Caco-2 (cell line): ENCODE data around the gene NAA80. TPM values are rescaled to one million over a fixed set of nuclear protein-coding genes. Genes with fewer than 3 reads are reported as not detected.

Source experiments
- BruUV-seq: library from RNA; stranded (reverse); fragments of 400-500 nt; replicated peaks from 2 replicates; lab custom pipeline; 2021; lab: Mats Ljungman, UMichigan
- CTCF ChIA-PET: fragments of 300-600 bp; sonication (Branson Sonifier 250); formaldehyde crosslinking; loops from one replicate; lab custom pipeline; 2022; ENCODE audit warnings: antibody characterized with exemption; lab: Charles Lee
- POLR2A ChIA-PET: fragments of 300-600 bp; sonication (Branson Sonifier 250); formaldehyde crosslinking; loops from one replicate; lab custom pipeline; 2022; ENCODE audit warnings: antibody characterized with exemption; lab: Charles Lee
- DNase-seq, 2 experiments: peaks; one replicate each; pipeline versions ENCODE4 v3.0.0 to v3.0.0-alpha.2; 2020 to 2022
- H3K27me3 ChIP-seq: replicated peaks from 2 replicates; pipeline ENCODE4 v1.6.0; 2011; ENCODE audit warnings: low read length; ENCODE audit not compliant: control insufficient read depth, insufficient read depth
- H3K36me3 ChIP-seq: 2 replicates; pipeline ENCODE4 v1.5.1; 2011; ENCODE audit warnings: low read length; ENCODE audit not compliant: control insufficient read depth, insufficient read depth
- H3K4me1 ChIP-seq: fragments of 250-450 bp; sonication (Bioruptor Pico); 2 replicates; pipeline ENCODE4 v1.5.1; 2020; ENCODE audit warnings: mild to moderate bottlenecking
- H3K4me3 ChIP-seq: 2 replicates; pipeline ENCODE4 v1.5.1; 2011; ENCODE audit warnings: low read depth, mild to moderate bottlenecking, control low read depth, low read length
- H3K9me3 ChIP-seq: fragments of 250-450 bp; sonication (Bioruptor Pico); 2 replicates; pipeline ENCODE4 v1.5.1; 2020; ENCODE audit warnings: mild to moderate bottlenecking, moderate library complexity
- H3K27ac Mint-ChIP-seq: one replicate; pipeline ENCODE4 v1.8.0; 2022; ENCODE audit warnings: mixed read lengths; ENCODE audit not compliant: unreplicated experiment
- H3K27me3 Mint-ChIP-seq: one replicate; pipeline ENCODE4 v1.8.0; 2022; ENCODE audit warnings: mixed read lengths; ENCODE audit not compliant: insufficient read depth, unreplicated experiment
- H3K36me3 Mint-ChIP-seq: one replicate; pipeline ENCODE4 v1.8.0; 2022; ENCODE audit warnings: mild to moderate bottlenecking, mixed read lengths; ENCODE audit not compliant: insufficient read depth, unreplicated experiment
- H3K4me1 Mint-ChIP-seq: one replicate; pipeline ENCODE4 v1.8.0; 2022; ENCODE audit warnings: low read depth, mixed read lengths; ENCODE audit not compliant: unreplicated experiment
- H3K4me3 Mint-ChIP-seq: one replicate; pipeline ENCODE4 v1.8.0; 2022; ENCODE audit warnings: mild to moderate bottlenecking, moderate library complexity, mixed read lengths; ENCODE audit not compliant: unreplicated experiment
- H3K9me3 Mint-ChIP-seq: one replicate; pipeline ENCODE4 v1.8.0; 2022; ENCODE audit warnings: mixed read lengths; ENCODE audit not compliant: unreplicated experiment
- CTCF ChIP-seq, 2 experiments: fragments of 200-600 bp in 1 of 2; IDR thresholded peaks; 1 replicate in 1 of 2; 2 replicates in 1 of 2; pipeline versions ENCODE4 v1.5.1 to v1.8.0; 2011 to 2022; ENCODE audit warnings: antibody characterized with exemption in 1 of 2, control low read depth in 1 of 2, inconsistent platforms in 1 of 2, low read depth in 1 of 2, low read length in 1 of 2, mild to moderate bottlenecking in 1 of 2, moderate library complexity in 1 of 2; ENCODE audit not compliant: insufficient read depth in 1 of 2, severe bottlenecking in 1 of 2, unreplicated experiment in 1 of 2
- intact Hi-C: fragments of 100-400 bp; cut with micrococcal nuclease; formaldehyde crosslinking; loops from one replicate; pipeline ENCODE4 v1.10.0; 2022; ENCODE audit not compliant: unreplicated experiment
- total RNA-seq: library from RNA; stranded (reverse); gene quantifications from 2 replicates; pipeline ENCODE4 v1.2.3, GENCODE V29; 2022

Gene NAA80
- total RNA-seq, 1 experiment from 2014 or later = 8.2 TPM

- H3K4me3 Mint-ChIP-seq = peak overlapping the region; percentile 94
- H3K36me3 ChIP-seq = 0 out of 2 replicates have a peak, but pooled peaks cover 3% of the 10 kb centered on the region
- H3K4me3 ChIP-seq = peak overlapping the region; percentile 63
- BruUV-seq = no TSS peak
- ChIA-PET POLR2A (interaction anchor here (0.6 to 2.7 kb wide), 23 partner anchors 8 to 1377 kb away, joined by 3 to 57 read pairs (median 4); partner anchors contain the start of genes C3orf18, CISH, CYB561D2 and GNAI2), CTCF (interaction anchor here (0.6 to 2.4 kb wide), 17 partner anchors 8 to 205 kb away, joined by 3 to 27 read pairs (median 4); partner anchors contain the start of genes CYB561D2, GNAI2, HYAL1 and HYAL3)
- peaks cover 16% of the 10 kb centered on the region for H3K4me1 ChIP-seq
- H3K9me3 Mint-ChIP-seq = no peaks in the 10 kb centered on the region
- intact Hi-C loops = loop anchor here (1.0 kb wide), 1 partner anchor 9 kb away; the partner anchor contains the start of gene TUSC2
- H3K27me3 ChIP-seq = no peaks in the 10 kb centered on the region
- peaks cover 11% of the 10 kb centered on the region for H3K4me1 Mint-ChIP-seq
- no peak for TF ChIP-seq CTCF (IDR thresholded peaks at IDR 0.05; ENCODE audit: insufficient read depth in 1 of 2, low read depth in 1 of 2, low read length in 1 of 2, severe bottlenecking in 1 of 2, unreplicated experiment in 1 of 2)
- H3K36me3 Mint-ChIP-seq = peaks cover 50% of the 10 kb centered on the region
- no peaks in the 10 kb centered on the region for H3K27me3 Mint-ChIP-seq
- DNase-seq = peak; percentile 99
- peak overlapping the region; percentile 95 for H3K27ac Mint-ChIP-seq
- H3K9me3 ChIP-seq = no peaks in the 10 kb centered on the region
These were observed 38.1 kb upstream of the NAA80 start for GRCh38 chr3:50337175-50337861.

GRCh38 chr3:50336452-50337174, 37.4 kb upstream of the NAA80 start:
- Mint-ChIP-seq H3K4me1 (peaks cover 11% of the 10 kb centered on the region), H3K9me3 (no peaks in the 10 kb centered on the region), H3K4me3 (peak overlapping the region; percentile 94), H3K27me3 (no peaks in the 10 kb centered on the region), H3K36me3 (peaks cover 57% of the 10 kb centered on the region), H3K27ac (peak overlapping the region; percentile 95)
- no peaks in the 10 kb centered on the region for H3K9me3 ChIP-seq
- no peak for DNase-seq
- no peaks in the 10 kb centered on the region for H3K27me3 ChIP-seq
- peaks cover 16% of the 10 kb centered on the region for H3K4me1 ChIP-seq
- intact Hi-C loops = loop anchor here (1.0 kb wide), 1 partner anchor 8 kb away; the partner anchor contains the start of gene TUSC2
- peak overlapping the region; percentile 63 for H3K4me3 ChIP-seq
- H3K36me3 ChIP-seq = 0 out of 2 replicates have a peak, but pooled peaks cover 3% of the 10 kb centered on the region
- TSS peak; percentile 68 for BruUV-seq
- CTCF ChIA-PET = interaction anchor here (0.6 to 2.4 kb wide), 16 partner anchors 8 to 206 kb away, joined by 3 to 27 read pairs (median 4); partner anchors contain the start of genes CYB561D2, GNAI2, HYAL1 and HYAL3
- no peak for TF ChIP-seq CTCF (IDR thresholded peaks at IDR 0.05; ENCODE audit: insufficient read depth in 1 of 2, low read depth in 1 of 2, low read length in 1 of 2, severe bottlenecking in 1 of 2, unreplicated experiment in 1 of 2)
- POLR2A ChIA-PET = interaction anchor here (0.6 to 2.7 kb wide), 23 partner anchors 9 to 1376 kb away, joined by 3 to 57 read pairs (median 4); partner anchors contain the start of genes C3orf18, CISH, CYB561D2 and GNAI2
